NCI-H146 (cell line): ENCODE data around the gene CLPSL1.

Experiments
- DNase-seq: peaks from one replicate; lab custom pipeline; 2025; lab: John Stamatoyannopoulos, UW

Gene CLPSL1

GRCh38 chr6:35797837-35798526, 17.2 kb downstream of the CLPSL1 start:
- DNase-seq, result no peak

- no peak for DNase-seq
Observed at GRCh38 chr6:35798706-35799105, 17.9 kb downstream of the CLPSL1 start.

GRCh38 chr6:35801148-35801547, 20.3 kb downstream of the CLPSL1 start:
- DNase-seq, result no peak

GRCh38 chr6:35804996-35805736, 24.3 kb downstream of the CLPSL1 start, which contains the start of gene LHFPL5:
Gene LHFPL5 (plus strand): TSS chr6:35805352. CDS start chr6:35805671, 319 bp downstream.
- peak; percentile 77 for DNase-seq

- peak; percentile 76 for DNase-seq
Observed at GRCh38 chr6:35808688-35809087, 27.9 kb downstream of the CLPSL1 start.

- DNase-seq, result no peak
Observed at GRCh38 chr6:35809809-35810208, 29.0 kb downstream of the CLPSL1 start.

GRCh38 chr6:35810971-35811698, 30.3 kb downstream of the CLPSL1 start:
- DNase-seq, result no peak

- DNase-seq, result no peak
Observed at GRCh38 chr6:35811699-35811995, 30.8 kb downstream of the CLPSL1 start.

GRCh38 chr6:35817515-35817914, 36.7 kb downstream of the CLPSL1 start:
- DNase-seq, result no peak

- no peak for DNase-seq
Observed at GRCh38 chr6:35823601-35824000, 42.8 kb downstream of the CLPSL1 start.

- DNase-seq, result no peak
Observed at GRCh38 chr6:35824552-35825192, 43.9 kb downstream of the CLPSL1 start.

- DNase-seq, result no peak
Observed at GRCh38 chr6:35829306-35829705, 48.5 kb downstream of the CLPSL1 start.

GRCh38 chr6:35831257-35832007, 50.6 kb downstream of the CLPSL1 start:
- no peak for DNase-seq

- DNase-seq, result no peak
Observed at GRCh38 chr6:35833536-35833935, 52.7 kb downstream of the CLPSL1 start.
